Prostate gland (tissue), 2 donors: ENCODE measurements around the gene KAZALD1.

Source experiments
- CTCF ChIP-seq, 4 experiments: fragments of 200-600 bp in 2 of 4; fragments of 450-650 bp in 2 of 4; sonication (generic) in 2 of 4; IDR thresholded peaks; 1 replicate in 3 of 4; 2 replicates in 1 of 4; pipeline ENCODE4 v1.5.1; 2016 to 2019; ENCODE audit warnings: antibody characterized with exemption in 4 of 4, mild to moderate bottlenecking in 2 of 4, moderate library complexity in 2 of 4
- POLR2AphosphoS5 ChIP-seq: sonication (generic); formaldehyde crosslinking; IDR thresholded peaks from one replicate; pipeline ENCODE4 v1.6.1; 2017; ENCODE audit warnings: antibody characterized with exemption

- TF ChIP-seq CTCF (IDR thresholded peaks at IDR 0.05): no peak
- TF ChIP-seq POLR2AphosphoS5: no peak
Observed at GRCh38 chr10:101103430-101103829, 41.6 kb downstream of the KAZALD1 start.
